ENCODE measurements around the gene ENO2. TPM values are rescaled to one million over a fixed set of nuclear protein-coding genes. Genes with fewer than 3 reads are reported as not detected.

The ENO2 gene
- total RNA-seq, 1 experiment from 2014 or later, result 33.5 TPM

DNA sequence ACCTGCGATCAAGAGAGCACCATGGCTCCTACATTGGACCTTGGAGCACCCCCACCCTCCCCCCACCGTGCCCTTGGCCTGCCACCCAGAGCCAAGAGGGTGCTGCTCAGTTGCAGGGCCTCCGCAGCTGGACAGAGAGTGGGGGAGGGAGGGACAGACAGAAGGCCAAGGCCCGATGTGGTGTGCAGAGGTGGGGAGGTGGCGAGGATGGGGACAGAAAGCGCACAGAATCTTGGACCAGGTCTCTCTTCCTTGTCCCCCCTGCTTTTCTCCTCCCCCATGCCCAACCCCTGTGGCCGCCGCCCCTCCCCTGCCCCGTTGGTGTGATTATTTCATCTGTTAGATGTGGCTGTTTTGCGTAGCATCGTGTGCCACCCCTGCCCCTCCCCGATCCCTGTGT lies 27.4 kb downstream of the ENO2 start:
- intact Hi-C loops (cut with micrococcal nuclease; ENCODE audit: unreplicated experiment) (loop anchor here (10.0 kb wide), 1 partner anchor 173 kb away; no protein-coding TSS in a partner anchor), in situ Hi-C loops (cut with HindIII; ENCODE audit: low pct_unique_long_range_greater_than_20kb, low sequenced_read_pairs) (no loop called here)
- Histone ChIP-seq H3K27ac (ENCODE audit: low read length) (peak overlapping the region; percentile 95; the same call in 1 of the 2 replicates), H3K4me3 (ENCODE audit: low read depth in 2 of 2, low read length in 2 of 2) (no peak overlapping the region), H3K4me1 (ENCODE audit: control insufficient read depth, insufficient read depth, low read length) (peaks cover 50% of the 10 kb centered on the region), H3K9me3 (ENCODE audit: control insufficient read depth, insufficient read depth, low read depth, low read length) (no peaks in the 10 kb centered on the region), H3K36me3 (ENCODE audit: control insufficient read depth, insufficient read depth, low read length) (no peaks in the 10 kb centered on the region; the same call in 1 of the 2 replicates), H3K27me3 (ENCODE audit: control insufficient read depth, insufficient read depth, low read length) (no peaks in the 10 kb centered on the region)
- ChIA-PET CTCF (no interaction called here), POLR2A (interaction anchor here (0.6 kb wide), 1 partner anchor 17 kb away, joined by 3 read pairs; no protein-coding TSS in a partner anchor)
- TF ChIP-seq, protein P1, sequence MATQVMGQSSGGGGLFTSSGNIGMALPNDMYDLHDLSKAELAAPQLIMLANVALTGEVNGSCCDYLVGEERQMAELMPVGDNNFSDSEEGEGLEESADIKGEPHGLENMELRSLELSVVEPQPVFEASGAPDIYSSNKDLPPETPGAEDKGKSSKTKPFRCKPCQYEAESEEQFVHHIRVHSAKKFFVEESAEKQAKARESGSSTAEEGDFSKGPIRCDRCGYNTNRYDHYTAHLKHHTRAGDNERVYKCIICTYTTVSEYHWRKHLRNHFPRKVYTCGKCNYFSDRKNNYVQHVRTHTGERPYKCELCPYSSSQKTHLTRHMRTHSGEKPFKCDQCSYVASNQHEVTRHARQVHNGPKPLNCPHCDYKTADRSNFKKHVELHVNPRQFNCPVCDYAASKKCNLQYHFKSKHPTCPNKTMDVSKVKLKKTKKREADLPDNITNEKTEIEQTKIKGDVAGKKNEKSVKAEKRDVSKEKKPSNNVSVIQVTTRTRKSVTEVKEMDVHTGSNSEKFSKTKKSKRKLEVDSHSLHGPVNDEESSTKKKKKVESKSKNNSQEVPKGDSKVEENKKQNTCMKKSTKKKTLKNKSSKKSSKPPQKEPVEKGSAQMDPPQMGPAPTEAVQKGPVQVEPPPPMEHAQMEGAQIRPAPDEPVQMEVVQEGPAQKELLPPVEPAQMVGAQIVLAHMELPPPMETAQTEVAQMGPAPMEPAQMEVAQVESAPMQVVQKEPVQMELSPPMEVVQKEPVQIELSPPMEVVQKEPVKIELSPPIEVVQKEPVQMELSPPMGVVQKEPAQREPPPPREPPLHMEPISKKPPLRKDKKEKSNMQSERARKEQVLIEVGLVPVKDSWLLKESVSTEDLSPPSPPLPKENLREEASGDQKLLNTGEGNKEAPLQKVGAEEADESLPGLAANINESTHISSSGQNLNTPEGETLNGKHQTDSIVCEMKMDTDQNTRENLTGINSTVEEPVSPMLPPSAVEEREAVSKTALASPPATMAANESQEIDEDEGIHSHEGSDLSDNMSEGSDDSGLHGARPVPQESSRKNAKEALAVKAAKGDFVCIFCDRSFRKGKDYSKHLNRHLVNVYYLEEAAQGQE (IDR thresholded peaks at IDR 0.05; ENCODE audit: insufficient read depth in 1 of 2, low read depth in 2 of 2, low read length in 1 of 2), result no peak
- no peak for TF ChIP-seq TCF7L2 (IDR thresholded peaks at IDR 0.05; ENCODE audit: low read depth, low read length)
- no peak for TF ChIP-seq POLR2AphosphoS5 (IDR thresholded peaks at IDR 0.05; ENCODE audit: low read depth, low read length)
- no peak for TF ChIP-seq SIN3A (IDR thresholded peaks at IDR 0.05; ENCODE audit: borderline replicate concordance, insufficient read depth, low read depth, low read length)
- TF ChIP-seq, protein P2, sequence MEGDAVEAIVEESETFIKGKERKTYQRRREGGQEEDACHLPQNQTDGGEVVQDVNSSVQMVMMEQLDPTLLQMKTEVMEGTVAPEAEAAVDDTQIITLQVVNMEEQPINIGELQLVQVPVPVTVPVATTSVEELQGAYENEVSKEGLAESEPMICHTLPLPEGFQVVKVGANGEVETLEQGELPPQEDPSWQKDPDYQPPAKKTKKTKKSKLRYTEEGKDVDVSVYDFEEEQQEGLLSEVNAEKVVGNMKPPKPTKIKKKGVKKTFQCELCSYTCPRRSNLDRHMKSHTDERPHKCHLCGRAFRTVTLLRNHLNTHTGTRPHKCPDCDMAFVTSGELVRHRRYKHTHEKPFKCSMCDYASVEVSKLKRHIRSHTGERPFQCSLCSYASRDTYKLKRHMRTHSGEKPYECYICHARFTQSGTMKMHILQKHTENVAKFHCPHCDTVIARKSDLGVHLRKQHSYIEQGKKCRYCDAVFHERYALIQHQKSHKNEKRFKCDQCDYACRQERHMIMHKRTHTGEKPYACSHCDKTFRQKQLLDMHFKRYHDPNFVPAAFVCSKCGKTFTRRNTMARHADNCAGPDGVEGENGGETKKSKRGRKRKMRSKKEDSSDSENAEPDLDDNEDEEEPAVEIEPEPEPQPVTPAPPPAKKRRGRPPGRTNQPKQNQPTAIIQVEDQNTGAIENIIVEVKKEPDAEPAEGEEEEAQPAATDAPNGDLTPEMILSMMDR (IDR thresholded peaks at IDR 0.05), result no peak
- no peak for DNase-seq (ENCODE audit: low read depth, low spot score)
- no peak for ATAC-seq
- no TSS peak for BruUV-seq (replicated peaks)

DNA sequence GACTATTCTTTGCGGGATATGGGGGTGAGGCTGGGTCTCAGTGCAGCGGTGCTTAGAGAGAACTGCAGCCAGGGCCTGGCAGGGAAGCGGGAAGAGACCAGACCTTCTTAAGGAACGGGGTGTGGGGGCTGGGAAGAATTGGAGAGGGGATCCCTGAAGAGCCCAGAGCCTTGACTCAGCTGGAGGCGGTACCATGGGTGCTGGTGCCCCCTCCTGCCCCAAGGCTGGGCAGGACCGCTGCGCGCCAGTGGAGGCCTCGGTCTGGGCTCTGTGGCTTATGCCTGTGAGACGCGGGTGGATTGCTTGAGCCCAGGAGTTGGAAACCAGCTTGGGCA lies 27.9 kb downstream of the ENO2 start:
- ATAC-seq (no peak), DNase-seq (ENCODE audit: low read depth, low spot score) (no peak)
- ChIA-PET POLR2A (interaction anchor here (0.6 kb wide), 1 partner anchor 17 kb away, joined by 3 read pairs; no protein-coding TSS in a partner anchor), CTCF (no interaction called here)
- intact Hi-C loops (cut with micrococcal nuclease; ENCODE audit: unreplicated experiment), result loop anchor here (10.0 kb wide), 1 partner anchor 173 kb away; no protein-coding TSS in a partner anchor
- H3K36me3 ChIP-seq (ENCODE audit: control insufficient read depth, insufficient read depth, low read length), result no peaks in the 10 kb centered on the region; the same call in 1 of the 2 replicates
- no TSS peak for BruUV-seq (replicated peaks)
- peaks cover 46% of the 10 kb centered on the region for H3K4me1 ChIP-seq (ENCODE audit: control insufficient read depth, insufficient read depth, low read length)
- H3K4me3 ChIP-seq (ENCODE audit: low read depth in 2 of 2, low read length in 2 of 2), result no peak overlapping the region
- H3K9me3 ChIP-seq (ENCODE audit: control insufficient read depth, insufficient read depth, low read depth, low read length), result no peaks in the 10 kb centered on the region
- in situ Hi-C loops (cut with HindIII; ENCODE audit: low pct_unique_long_range_greater_than_20kb, low sequenced_read_pairs), result no loop called here
- H3K27me3 ChIP-seq (ENCODE audit: control insufficient read depth, insufficient read depth, low read length), result no peaks in the 10 kb centered on the region
- peak overlapping the region; percentile 95 for H3K27ac ChIP-seq (ENCODE audit: low read length)
- TF ChIP-seq POLR2AphosphoS5 (IDR thresholded peaks at IDR 0.05; ENCODE audit: low read depth, low read length), result no peak; the same call in 1 of the 2 replicates
- TF ChIP-seq, protein P1 (IDR thresholded peaks at IDR 0.05; ENCODE audit: insufficient read depth in 1 of 2, low read depth in 2 of 2, low read length in 1 of 2), result no peak
- TF ChIP-seq SIN3A (IDR thresholded peaks at IDR 0.05; ENCODE audit: borderline replicate concordance, insufficient read depth, low read depth, low read length), result no peak
- TF ChIP-seq, protein P2 (IDR thresholded peaks at IDR 0.05), result no peak
- TF ChIP-seq TCF7L2 (IDR thresholded peaks at IDR 0.05; ENCODE audit: low read depth, low read length), result no peak
